AG04449 (cell line): ENCODE results near the gene ADGRF1.

Experiments
- CTCF ChIA-PET: fragments of 350-600 bp; formaldehyde crosslinking; extraction: SDS; loops from one replicate; lab custom pipeline; 2021; ENCODE audit warnings: antibody characterized with exemption; lab: Yijun Ruan, JAX
- POLR2A ChIA-PET: fragments of 400-600, 350-600 bp; formaldehyde crosslinking; extraction: SDS; loops from one replicate; lab custom pipeline; 2020; ENCODE audit warnings: antibody characterized with exemption, inconsistent platforms; lab: Yijun Ruan, JAX
- DNase-seq: peaks from one replicate; pipeline ENCODE4 v3.0.0-alpha.2; 2010; ENCODE audit warnings: low read depth, low spot score
- H3K4me3 ChIP-seq: 2 replicates; pipeline ENCODE4 v1.5.1; 2011; ENCODE audit warnings: low read depth, mild to moderate bottlenecking, control low read depth, low read length
- CTCF ChIP-seq: IDR thresholded peaks from one replicate; pipeline ENCODE4 v1.5.1; 2011; ENCODE audit warnings: mild to moderate bottlenecking, moderate library complexity, low read length, control low read depth, inconsistent platforms; ENCODE audit not compliant: insufficient read depth; ENCODE audit errors: missing control alignments

Gene ADGRF1

GRCh38 chr6:47043286-47043685, 1.2 kb upstream of the ADGRF1 start:
- TF ChIP-seq CTCF: no peak
- H3K4me3 ChIP-seq: no peak overlapping the region
- no peak for DNase-seq
- ChIA-PET POLR2A (no interaction called here), CTCF (interaction anchor here (0.9 to 3.0 kb wide), 3 partner anchors 25 to 195 kb away, joined by 3 to 14 read pairs (median 3); no protein-coding TSS in a partner anchor)

- TF ChIP-seq CTCF: no peak
- ChIA-PET CTCF (interaction anchor here (1.5 to 3.0 kb wide), 2 partner anchors 191 to 194 kb away, joined by 5 to 14 read pairs; no protein-coding TSS in a partner anchor), POLR2A (no interaction called here)
- DNase-seq: no peak
- no peak overlapping the region for H3K4me3 ChIP-seq
Measured at GRCh38 chr6:47041741-47042140, 391 bp downstream of the ADGRF1 start.

GRCh38 chr6:47034926-47035325, 7.2 kb downstream of the ADGRF1 start:
- no peak for DNase-seq
- no peak for TF ChIP-seq CTCF
- no peak overlapping the region for H3K4me3 ChIP-seq
- CTCF ChIA-PET: interaction anchor here (2.6 to 6.8 kb wide), 2 partner anchors 12 to 187 kb away, joined by 9 to 35 read pairs; no protein-coding TSS in a partner anchor
- POLR2A ChIA-PET: no interaction called here

GRCh38 chr6:47034421-47034820, 7.7 kb downstream of the ADGRF1 start:
- no peak for TF ChIP-seq CTCF
- H3K4me3 ChIP-seq: no peak overlapping the region
- DNase-seq: no peak
- ChIA-PET CTCF (interaction anchor here (2.6 to 6.8 kb wide), 2 partner anchors 12 to 186 kb away, joined by 9 to 35 read pairs; no protein-coding TSS in a partner anchor), POLR2A (no interaction called here)

- ChIA-PET CTCF (interaction anchor here (1.4 to 6.8 kb wide), 3 partner anchors 9 to 185 kb away, joined by 3 to 35 read pairs (median 9); no protein-coding TSS in a partner anchor), POLR2A (no interaction called here)
- TF ChIP-seq CTCF: no peak
- no peak for DNase-seq
- no peak overlapping the region for H3K4me3 ChIP-seq
Measured at GRCh38 chr6:47032974-47033765, 9.0 kb downstream of the ADGRF1 start.

GRCh38 chr6:47031656-47032055, 10.5 kb downstream of the ADGRF1 start:
- TF ChIP-seq CTCF: no peak
- ChIA-PET POLR2A (no interaction called here), CTCF (interaction anchor here (0.6 to 6.8 kb wide), 4 partner anchors 11 to 402 kb away, joined by 3 to 35 read pairs (median 4); no protein-coding TSS in a partner anchor)
- no peak overlapping the region for H3K4me3 ChIP-seq
- DNase-seq: no peak
